ENCODE measurements around the gene ARL15. TPM values are rescaled to one million over a fixed set of nuclear protein-coding genes. Genes with fewer than 3 reads are reported as not detected.

Gene ARL15
- total RNA-seq, 2 experiments from 2014 or later: 10.6 to 12.3 TPM

- no peaks in the 10 kb centered on the region for H3K9me3 Mint-ChIP-seq (ENCODE audit: insufficient read depth)
- CTCF ChIA-PET: interaction anchor here (0.9 to 2.0 kb wide), 4 partner anchors 11 to 163 kb away, joined by 3 to 7 read pairs (median 4); partner anchors contain the start of gene ARL15
- no peak overlapping the region for H3K27ac Mint-ChIP-seq
- peaks cover 13% of the 10 kb centered on the region for H3K4me1 Mint-ChIP-seq (ENCODE audit: low read depth)
- H3K36me3 Mint-ChIP-seq (ENCODE audit: low read depth): no peaks in the 10 kb centered on the region
- H3K4me3 Mint-ChIP-seq: no peak overlapping the region
- DNase-seq (no peak), ATAC-seq (no peak)
- peaks cover 11% of the 10 kb centered on the region for H3K27me3 Mint-ChIP-seq (ENCODE audit: low read depth)
- POLR2A ChIA-PET: no interaction called here
These were observed 16.4 kb upstream of the ARL15 start for GRCh38 chr5:54326662-54327270.

DNA sequence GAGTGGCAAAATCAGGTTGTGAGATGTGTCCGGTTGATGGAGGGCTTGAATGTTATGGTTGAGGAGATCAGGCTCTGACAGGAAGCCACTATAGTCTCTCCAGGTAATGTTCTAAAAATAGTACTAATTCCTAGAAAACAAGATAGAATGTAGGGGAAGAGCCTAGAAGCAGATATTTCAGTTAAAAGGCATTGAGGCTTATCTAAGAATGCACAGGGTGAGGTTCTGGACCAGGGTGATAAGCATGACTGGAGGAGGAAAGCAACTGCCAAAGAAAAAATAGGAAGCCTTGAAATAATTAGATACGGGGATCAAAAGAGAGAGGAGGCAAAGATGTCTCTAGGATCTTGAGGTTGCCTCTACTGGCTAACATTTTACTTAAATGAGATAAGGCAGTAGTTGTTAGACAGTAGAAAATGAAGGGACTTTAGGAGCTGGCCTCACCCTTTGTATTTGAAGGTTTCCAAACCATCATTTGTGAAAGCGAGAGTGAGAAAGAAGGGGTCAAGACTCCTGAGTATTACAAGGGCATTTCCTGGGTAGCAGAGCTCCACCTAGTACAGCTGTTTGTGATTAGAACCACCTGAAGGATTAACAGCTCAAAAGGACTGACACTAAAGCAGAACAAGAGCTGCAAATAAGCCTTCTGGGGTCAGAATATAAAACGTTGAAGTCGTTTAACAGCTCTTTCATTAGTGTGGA, 15.4 kb upstream of the ARL15 start:
- CTCF ChIA-PET: interaction anchor here (1.2 to 2.0 kb wide), 2 partner anchors 82 to 164 kb away, joined by 3 to 7 read pairs; no protein-coding TSS in a partner anchor
- ATAC-seq (no peak), DNase-seq (no peak)
- Mint-ChIP-seq H3K36me3 (ENCODE audit: low read depth) (no peaks in the 10 kb centered on the region), H3K4me3 (no peak overlapping the region), H3K27me3 (ENCODE audit: low read depth) (peaks cover 17% of the 10 kb centered on the region), H3K4me1 (ENCODE audit: low read depth) (peaks cover 13% of the 10 kb centered on the region), H3K27ac (no peak overlapping the region), H3K9me3 (ENCODE audit: insufficient read depth) (no peaks in the 10 kb centered on the region)
- POLR2A ChIA-PET: no interaction called here

DNA sequence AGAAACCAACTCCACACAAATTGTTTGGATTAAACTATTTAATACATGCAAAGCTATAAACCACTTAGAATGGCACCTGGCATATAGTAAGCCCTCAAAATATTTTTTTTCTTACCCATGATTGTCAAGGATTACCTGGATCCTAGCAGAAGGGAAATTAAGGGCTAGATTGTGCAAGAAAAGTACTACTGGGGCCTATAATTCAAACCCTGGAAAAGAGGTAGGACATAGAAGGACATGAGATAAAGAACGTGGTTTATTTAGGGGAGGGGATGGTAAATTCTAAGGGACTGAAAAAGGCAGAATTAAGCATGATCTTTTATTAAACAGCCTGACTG, 14.9 kb upstream of the ARL15 start:
- no peaks in the 10 kb centered on the region for H3K36me3 Mint-ChIP-seq (ENCODE audit: low read depth)
- H3K9me3 Mint-ChIP-seq (ENCODE audit: insufficient read depth): no peaks in the 10 kb centered on the region
- DNase-seq: no peak
- H3K4me3 Mint-ChIP-seq: no peak overlapping the region
- ATAC-seq: no peak
- H3K4me1 Mint-ChIP-seq (ENCODE audit: low read depth): peaks cover 13% of the 10 kb centered on the region
- H3K27ac Mint-ChIP-seq: no peak overlapping the region
- POLR2A ChIA-PET: interaction anchor here (3.1 kb wide), 1 partner anchor 14 kb away, joined by 12 read pairs; the partner anchor contains the start of gene ARL15
- CTCF ChIA-PET: no interaction called here
- peaks cover 19% of the 10 kb centered on the region for H3K27me3 Mint-ChIP-seq (ENCODE audit: low read depth)

DNA sequence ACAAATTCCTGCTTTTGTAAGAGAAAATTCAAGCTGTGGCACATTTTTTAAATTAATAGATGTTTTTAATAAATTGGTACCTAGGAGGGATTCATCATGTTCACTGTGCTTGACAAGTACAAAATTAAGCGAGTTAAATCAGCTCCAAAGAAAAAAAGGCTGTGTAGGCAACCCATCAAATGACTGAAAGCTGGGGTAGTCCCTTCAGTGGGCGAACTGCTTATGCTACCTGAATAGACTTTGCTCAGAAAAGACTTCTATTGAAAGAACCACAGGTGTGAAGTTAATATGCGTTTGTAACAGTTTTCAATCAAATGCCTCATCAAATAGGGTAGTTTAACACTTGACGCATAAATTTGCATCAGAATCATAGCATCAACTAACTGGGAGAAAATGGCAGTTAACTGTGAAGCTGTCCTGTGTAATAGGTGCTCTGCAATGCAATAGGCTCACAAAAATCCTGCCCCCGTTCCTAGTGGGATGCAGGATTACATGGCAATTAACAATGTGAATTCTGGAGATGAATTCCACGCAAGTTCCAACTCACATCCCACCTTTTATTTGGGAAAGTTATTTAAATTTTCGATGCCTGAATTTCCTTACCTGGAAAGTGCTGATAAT, 14.4 kb upstream of the ARL15 start:
- Mint-ChIP-seq H3K9me3 (ENCODE audit: insufficient read depth) (no peaks in the 10 kb centered on the region), H3K4me1 (ENCODE audit: low read depth) (peaks cover 13% of the 10 kb centered on the region), H3K36me3 (ENCODE audit: low read depth) (no peaks in the 10 kb centered on the region), H3K4me3 (no peak overlapping the region), H3K27me3 (ENCODE audit: low read depth) (peaks cover 23% of the 10 kb centered on the region), H3K27ac (no peak overlapping the region)
- ATAC-seq: no peak
- ChIA-PET POLR2A (interaction anchor here (3.1 kb wide), 1 partner anchor 14 kb away, joined by 12 read pairs; the partner anchor contains the start of gene ARL15), CTCF (no interaction called here)
- DNase-seq: no peak

GRCh38 chr5:54323495-54323894, 13.1 kb upstream of the ARL15 start:
- peaks cover 28% of the 10 kb centered on the region for H3K27me3 Mint-ChIP-seq (ENCODE audit: low read depth)
- CTCF ChIA-PET: interaction anchor here (1.3 to 1.8 kb wide), 2 partner anchors 12 to 80 kb away, joined by 5 to 6 read pairs; no protein-coding TSS in a partner anchor
- POLR2A ChIA-PET: interaction anchor here (3.1 kb wide), 1 partner anchor 12 kb away, joined by 12 read pairs; the partner anchor contains the start of gene ARL15

GRCh38 chr5:54320256-54320655, 9.9 kb upstream of the ARL15 start:
- Mint-ChIP-seq H3K27me3 (ENCODE audit: low read depth) (peaks cover 41% of the 10 kb centered on the region), H3K4me1 (ENCODE audit: low read depth) (peaks cover 3% of the 10 kb centered on the region), H3K36me3 (ENCODE audit: low read depth) (no peaks in the 10 kb centered on the region), H3K4me3 (no peak overlapping the region), H3K27ac (no peak overlapping the region), H3K9me3 (ENCODE audit: insufficient read depth) (no peaks in the 10 kb centered on the region)
- DNase-seq: no peak
- ATAC-seq: no peak
- POLR2A ChIA-PET: no interaction called here
- CTCF ChIA-PET: no interaction called here

More at GRCh38 chr5:54323495-54323894, 13.1 kb upstream of the ARL15 start:
- H3K27ac Mint-ChIP-seq: no peak overlapping the region
- H3K36me3 Mint-ChIP-seq (ENCODE audit: low read depth): no peaks in the 10 kb centered on the region
- no peak overlapping the region for H3K4me3 Mint-ChIP-seq
- DNase-seq (no peak), ATAC-seq (no peak)
- peaks cover 13% of the 10 kb centered on the region for H3K4me1 Mint-ChIP-seq (ENCODE audit: low read depth)
- no peaks in the 10 kb centered on the region for H3K9me3 Mint-ChIP-seq (ENCODE audit: insufficient read depth)

- ATAC-seq (no peak), DNase-seq (no peak)
These were observed 7.3 kb upstream of the ARL15 start for GRCh38 chr5:54317511-54318260.

GRCh38 chr5:54315736-54316528, 5.6 kb upstream of the ARL15 start:
- CTCF ChIA-PET: interaction anchor here (2.1 kb wide), 1 partner anchor 11 kb away, joined by 4 read pairs; no protein-coding TSS in a partner anchor
- Mint-ChIP-seq H3K4me3 (no peak overlapping the region), H3K27ac (no peak overlapping the region), H3K4me1 (ENCODE audit: low read depth) (peaks cover 7% of the 10 kb centered on the region), H3K36me3 (ENCODE audit: low read depth) (no peaks in the 10 kb centered on the region), H3K27me3 (ENCODE audit: low read depth) (peaks cover 47% of the 10 kb centered on the region), H3K9me3 (ENCODE audit: insufficient read depth) (no peaks in the 10 kb centered on the region)
- DNase-seq: no peak
- no peak for ATAC-seq
- POLR2A ChIA-PET: no interaction called here

More at GRCh38 chr5:54317511-54318260, 7.3 kb upstream of the ARL15 start:
- no peaks in the 10 kb centered on the region for H3K4me1 Mint-ChIP-seq (ENCODE audit: low read depth)
- H3K36me3 Mint-ChIP-seq (ENCODE audit: low read depth): no peaks in the 10 kb centered on the region
- ChIA-PET POLR2A (no interaction called here), CTCF (no interaction called here)
- no peak overlapping the region for H3K27ac Mint-ChIP-seq
- peaks cover 51% of the 10 kb centered on the region for H3K27me3 Mint-ChIP-seq (ENCODE audit: low read depth)
- no peaks in the 10 kb centered on the region for H3K9me3 Mint-ChIP-seq (ENCODE audit: insufficient read depth)
- H3K4me3 Mint-ChIP-seq: no peak overlapping the region

DNA sequence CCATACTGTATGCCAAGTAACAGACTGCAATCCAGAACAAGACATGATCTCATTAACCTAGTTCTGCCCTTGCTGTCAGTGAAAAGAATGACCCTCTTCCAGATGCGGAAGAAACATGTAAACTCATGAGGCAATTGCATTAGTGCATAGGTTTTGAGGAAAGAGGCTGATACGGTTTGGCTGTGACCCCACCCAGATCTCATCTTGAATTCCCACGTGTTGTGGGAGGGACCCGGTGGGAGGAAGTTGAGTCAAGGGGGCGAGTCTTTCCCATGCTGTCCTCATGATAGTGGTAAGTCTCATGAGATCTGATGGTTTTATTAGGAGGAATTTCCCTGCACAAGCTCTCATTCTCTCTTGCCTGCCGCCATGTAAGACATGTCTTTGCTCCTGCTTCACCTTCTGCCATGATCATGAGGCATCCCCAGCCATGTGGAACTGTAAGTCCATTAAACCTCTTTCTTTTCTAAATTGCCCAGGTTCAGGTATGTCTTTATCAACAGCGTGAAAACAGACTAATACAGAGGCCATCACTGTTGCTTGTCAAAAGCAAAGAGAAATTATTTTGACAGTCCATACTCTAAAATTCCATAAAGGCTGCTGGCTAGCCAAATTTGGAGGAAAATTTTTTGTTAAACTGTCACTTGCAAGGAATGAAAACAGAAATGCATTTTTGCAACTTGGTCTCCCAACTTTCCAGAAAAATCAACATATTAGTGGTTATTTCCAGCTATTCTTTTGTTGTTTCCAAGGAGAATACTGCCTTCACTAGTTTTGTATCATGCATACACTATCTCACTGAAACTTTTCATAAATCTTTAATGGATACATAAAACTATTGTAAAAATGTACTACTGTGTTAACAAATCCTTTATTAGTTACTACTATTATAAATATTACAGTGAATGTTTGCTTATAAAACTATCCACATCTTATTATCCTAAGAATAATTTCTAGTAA, 3.2 kb upstream of the ARL15 start:
- Mint-ChIP-seq H3K27ac (no peak overlapping the region), H3K9me3 (ENCODE audit: insufficient read depth) (no peaks in the 10 kb centered on the region), H3K4me3 (no peak overlapping the region), H3K36me3 (ENCODE audit: low read depth) (no peaks in the 10 kb centered on the region), H3K27me3 (ENCODE audit: low read depth) (peaks cover 36% of the 10 kb centered on the region), H3K4me1 (ENCODE audit: low read depth) (peaks cover 20% of the 10 kb centered on the region)
- POLR2A ChIA-PET: no interaction called here
- DNase-seq: no peak
- CTCF ChIA-PET: interaction anchor here (1.2 kb wide), 1 partner anchor 33 kb away, joined by 3 read pairs; no protein-coding TSS in a partner anchor
- no peak for ATAC-seq

GRCh38 chr5:54312499-54312898, 2.1 kb upstream of the ARL15 start:
- POLR2A ChIA-PET: interaction anchor here (0.6 to 2.4 kb wide), 3 partner anchors 11 to 171 kb away, joined by 3 to 12 read pairs (median 4); no protein-coding TSS in a partner anchor
- CTCF ChIA-PET: interaction anchor here (0.8 to 2.8 kb wide), 9 partner anchors 11 to 177 kb away, joined by 3 to 25 read pairs (median 6); no protein-coding TSS in a partner anchor
- no peak overlapping the region for H3K27ac Mint-ChIP-seq
- H3K27me3 Mint-ChIP-seq (ENCODE audit: low read depth): peaks cover 28% of the 10 kb centered on the region
- H3K36me3 Mint-ChIP-seq (ENCODE audit: low read depth): no peaks in the 10 kb centered on the region
- no peaks in the 10 kb centered on the region for H3K9me3 Mint-ChIP-seq (ENCODE audit: insufficient read depth)
- ATAC-seq (no peak), DNase-seq (no peak)
- H3K4me1 Mint-ChIP-seq (ENCODE audit: low read depth): peaks cover 20% of the 10 kb centered on the region
- no peak overlapping the region for H3K4me3 Mint-ChIP-seq
